ENCODE measurements around the gene RNF224. TPM values are rescaled to one million over a fixed set of nuclear protein-coding genes. Genes with fewer than 3 reads are reported as not detected.
A peak's percentile ranks its signal among the peaks of the same experiment; 100 is the strongest.

Gene RNF224
- total RNA-seq, 1 donor from 2014 or later, result not detected

- H3K4me3 ChIP-seq (ENCODE audit: insufficient read depth, low read depth, low read length), result peak overlapping the region; percentile 13
- peak overlapping the region; percentile 90 for H3K4me2 ChIP-seq (ENCODE audit: low read length)
- DNase-seq (ENCODE audit: low read depth), result no peak
Observed at GRCh38 chr9:137243626-137244485, 16.6 kb downstream of the RNF224 start.

GRCh38 chr9:137244486-137245449 lies 17.5 kb downstream of the RNF224 start:
- Histone ChIP-seq H2AFZ (ENCODE audit: low read depth, low read length) (no peak overlapping the region), H4K20me1 (ENCODE audit: insufficient read depth, low read length) (peaks cover 37% of the 10 kb centered on the region), H3K4me3 (ENCODE audit: insufficient read depth, low read depth, low read length) (no peak overlapping the region), H3K9ac (ENCODE audit: low read length) (peak overlapping the region; percentile 88), H3K4me2 (ENCODE audit: low read length) (peak overlapping the region; percentile 90), H3K9me3 (ENCODE audit: insufficient read depth, low read depth, low read length) (no peaks in the 10 kb centered on the region), H3K4me1 (ENCODE audit: insufficient read depth, low read length) (peaks cover 25% of the 10 kb centered on the region), H3K27ac (ENCODE audit: low read depth, low read length) (no peak overlapping the region), H3K36me3 (ENCODE audit: insufficient read depth, low read length) (peaks cover 9% of the 10 kb centered on the region), H3K79me2 (ENCODE audit: insufficient read depth, low read length) (peaks cover 37% of the 10 kb centered on the region), H3K27me3 (ENCODE audit: insufficient read depth, low read length) (no peaks in the 10 kb centered on the region)
- no peak overlapping the region for H3K27ac Mint-ChIP-seq (ENCODE audit: unreplicated experiment)
- FAIRE-seq, result no peak
- peaks cover 8% of the 10 kb centered on the region for H3K36me3 Mint-ChIP-seq (ENCODE audit: low read depth, unreplicated experiment)
- no peak for DNase-seq (ENCODE audit: low read depth)
- H3K9me3 Mint-ChIP-seq (ENCODE audit: unreplicated experiment), result no peaks in the 10 kb centered on the region
- H3K4me3 Mint-ChIP-seq (ENCODE audit: unreplicated experiment), result peak overlapping the region; percentile 94
- peaks cover 4% of the 10 kb centered on the region for H3K27me3 Mint-ChIP-seq (ENCODE audit: low read depth, unreplicated experiment)
- TF ChIP-seq EZH2 (IDR thresholded peaks at IDR 0.05; ENCODE audit: insufficient read depth, low read length) (no peak), CTCF (IDR thresholded peaks at IDR 0.05; ENCODE audit: insufficient read depth, low read depth, low read length) (no peak)
- peaks cover 18% of the 10 kb centered on the region for H3K4me1 Mint-ChIP-seq (ENCODE audit: low read depth, unreplicated experiment)

More at GRCh38 chr9:137243626-137244485, 16.6 kb downstream of the RNF224 start:
- no peaks in the 10 kb centered on the region for H3K9me3 ChIP-seq (ENCODE audit: insufficient read depth, low read depth, low read length)
- FAIRE-seq, result no peak
- peaks cover 25% of the 10 kb centered on the region for H3K4me1 ChIP-seq (ENCODE audit: insufficient read depth, low read length)
- peak overlapping the region; percentile 69 for H3K27ac Mint-ChIP-seq (ENCODE audit: unreplicated experiment)
- no peak for TF ChIP-seq EZH2 (IDR thresholded peaks at IDR 0.05; ENCODE audit: insufficient read depth, low read length)
- no peak for TF ChIP-seq CTCF (IDR thresholded peaks at IDR 0.05; ENCODE audit: insufficient read depth, low read depth, low read length)
- H3K27me3 ChIP-seq (ENCODE audit: insufficient read depth, low read length), result no peaks in the 10 kb centered on the region
- H4K20me1 ChIP-seq (ENCODE audit: insufficient read depth, low read length), result peaks cover 40% of the 10 kb centered on the region
- H3K4me1 Mint-ChIP-seq (ENCODE audit: low read depth, unreplicated experiment), result peaks cover 18% of the 10 kb centered on the region
- H3K27ac ChIP-seq (ENCODE audit: low read depth, low read length), result no peak overlapping the region
- no peaks in the 10 kb centered on the region for H3K27me3 Mint-ChIP-seq (ENCODE audit: low read depth, unreplicated experiment)
- H3K9me3 Mint-ChIP-seq (ENCODE audit: unreplicated experiment), result no peaks in the 10 kb centered on the region
- H3K79me2 ChIP-seq (ENCODE audit: insufficient read depth, low read length), result peaks cover 43% of the 10 kb centered on the region
- H3K36me3 ChIP-seq (ENCODE audit: insufficient read depth, low read length), result peaks cover 9% of the 10 kb centered on the region
- H3K36me3 Mint-ChIP-seq (ENCODE audit: low read depth, unreplicated experiment), result peaks cover 8% of the 10 kb centered on the region
- no peak overlapping the region for H2AFZ ChIP-seq (ENCODE audit: low read depth, low read length)
- peak overlapping the region; percentile 94 for H3K4me3 Mint-ChIP-seq (ENCODE audit: unreplicated experiment)
- H3K9ac ChIP-seq (ENCODE audit: low read length), result peak overlapping the region; percentile 88
